Kidney tubule cell (primary cell): ENCODE results near the gene RTP1.

Experiments
- DNase-seq: peaks from one replicate; pipeline ENCODE4 v3.0.0-alpha.2; 2018; ENCODE audit warnings: low spot score

The RTP1 gene

DNA sequence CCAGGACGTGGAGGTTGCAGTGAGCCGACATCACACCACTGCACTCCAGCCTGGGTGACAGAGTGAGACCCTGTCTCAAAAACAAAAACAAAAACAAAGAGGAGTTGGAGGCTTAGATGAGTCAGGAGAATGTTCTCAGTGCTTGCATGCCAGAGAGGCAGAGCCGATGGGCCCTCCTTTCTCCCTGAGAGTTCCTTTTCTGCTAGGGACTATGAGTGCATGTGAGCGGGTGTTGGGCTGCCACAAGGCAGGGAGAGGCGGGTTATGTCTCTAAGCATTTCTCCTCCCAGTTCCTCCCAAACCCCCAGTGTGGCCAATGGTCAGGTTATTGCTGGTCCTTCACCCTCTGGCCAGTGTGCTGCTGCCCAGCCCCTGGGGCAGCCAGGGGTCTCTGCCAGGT, 45.1 kb downstream of the RTP1 start:
- DNase-seq, result no peak

DNA sequence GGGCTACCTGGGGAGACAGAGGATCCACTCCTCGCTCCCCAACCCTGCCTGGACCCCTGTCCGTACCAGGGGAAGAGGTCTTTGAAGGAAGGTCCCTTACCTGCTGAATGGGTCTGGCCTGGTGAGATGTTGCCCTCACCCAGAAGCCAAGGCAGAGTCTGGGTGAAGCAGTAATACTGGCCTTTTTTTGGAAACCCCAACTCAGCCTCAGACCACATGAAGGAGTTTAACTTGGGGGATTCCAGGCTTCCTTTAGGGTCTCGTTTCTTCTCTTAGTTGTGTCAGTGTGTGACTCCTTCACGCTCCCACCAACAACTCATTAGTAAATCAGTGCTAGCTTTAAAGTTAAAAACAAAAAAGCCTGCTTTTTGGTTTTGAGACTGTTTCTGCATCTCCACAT, 45.6 kb downstream of the RTP1 start:
- no peak for DNase-seq

DNA sequence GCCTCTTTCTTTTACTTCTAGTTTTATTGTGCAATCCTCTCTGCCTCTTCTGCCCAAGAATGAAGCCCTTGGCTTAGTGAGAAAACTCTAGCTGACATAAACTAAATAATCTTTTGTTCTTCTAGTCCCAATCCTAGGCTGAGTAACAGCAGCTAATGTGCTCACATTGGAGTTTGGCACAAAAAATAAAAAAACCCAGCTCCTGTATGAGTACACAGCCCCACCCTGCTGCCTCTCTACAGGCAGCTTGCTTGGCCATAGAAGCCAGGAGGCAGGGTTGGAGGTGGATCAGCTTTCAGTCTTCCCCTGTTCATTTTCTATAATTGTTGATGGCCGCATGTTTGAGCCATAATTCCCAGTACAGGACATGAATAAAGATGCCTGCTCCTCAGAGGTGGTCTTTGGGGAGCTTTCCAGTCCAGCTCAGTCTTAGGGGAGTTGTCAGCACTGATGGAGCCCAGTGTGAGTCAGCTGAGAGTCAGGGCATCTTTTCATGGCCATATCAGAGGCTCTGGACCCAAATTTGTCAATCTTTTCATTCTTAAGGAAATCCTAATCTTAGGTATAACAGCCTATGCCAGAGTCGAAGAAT, 46.7 kb downstream of the RTP1 start:
- no peak for DNase-seq

DNA sequence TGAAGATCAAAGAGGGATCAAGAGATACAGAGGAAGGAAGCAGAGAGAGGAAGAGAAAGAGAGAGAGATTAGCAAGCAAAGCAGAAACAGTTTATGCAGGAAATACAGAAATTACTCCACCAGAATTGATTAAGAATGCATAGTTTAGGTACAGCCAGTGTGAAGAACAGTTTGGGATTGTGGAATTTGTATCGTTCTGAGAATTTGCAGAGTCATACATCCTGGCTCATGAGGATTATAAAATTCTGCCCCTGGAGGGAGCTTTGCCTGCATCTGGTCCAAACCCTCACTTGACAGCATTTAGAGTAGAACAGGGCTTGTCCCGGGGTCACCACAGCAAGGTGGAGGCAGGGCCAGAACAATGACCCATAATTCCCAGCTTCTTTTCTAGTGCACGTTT, 50.1 kb downstream of the RTP1 start:
- no peak for DNase-seq
